PC-9 (cell line): ENCODE results near the gene CFAP107. TPM values are rescaled to one million over a fixed set of nuclear protein-coding genes. Genes with fewer than 3 reads are reported as not detected.

ENCODE experiments used
- BruUV-seq: library from RNA; stranded (reverse); fragments of 400-500 nt; replicated peaks from 2 replicates; lab custom pipeline; 2021; lab: Mats Ljungman, UMichigan
- CTCF ChIA-PET: fragments of 300-600 bp; sonication (Branson Sonifier 250); formaldehyde crosslinking; loops from one replicate; lab custom pipeline; 2022; ENCODE audit warnings: antibody characterized with exemption; lab: Charles Lee
- POLR2A ChIA-PET: fragments of 300-600 bp; sonication (Branson Sonifier 250); formaldehyde crosslinking; loops from one replicate; lab custom pipeline; 2022; ENCODE audit warnings: antibody characterized with exemption; ENCODE audit not compliant: unreplicated experiment; lab: Charles Lee
- DNase-seq, 2 experiments: peaks; one replicate each; pipeline versions ENCODE4 v3.0.0 to v3.0.0-alpha.2; 2015 to 2022; ENCODE audit warnings: mixed read lengths in 1 of 2
- H2AFZ ChIP-seq: fragments of 200-600 bp; sonication (generic); 2 replicates; pipeline ENCODE4 v1.8.1; 2017; ENCODE audit warnings: antibody characterized with exemption
- H3F3A ChIP-seq: fragments of 200-600 bp; sonication (generic); 2 replicates; pipeline ENCODE4 v1.8.1; 2017; ENCODE audit warnings: antibody characterized with exemption, mild to moderate bottlenecking, low read depth; ENCODE audit not compliant: insufficient read depth
- H3K27ac ChIP-seq: fragments of 200-600 bp; sonication (generic); 2 replicates; pipeline ENCODE4 v1.6.1; 2016; ENCODE audit warnings: mixed run types
- H3K27me3 ChIP-seq: fragments of 200-600 bp; sonication (generic); 2 replicates; pipeline ENCODE4 v1.6.1; 2016; ENCODE audit warnings: low read depth, mixed run types; ENCODE audit not compliant: insufficient read depth
- H3K36me3 ChIP-seq: fragments of 200-600 bp; sonication (generic); 2 replicates; pipeline ENCODE4 v1.6.1; 2016; ENCODE audit warnings: low read depth, mixed run types
- H3K4me1 ChIP-seq: fragments of 200-600 bp; sonication (generic); replicated peaks from 2 replicates; pipeline ENCODE4 v1.6.1; 2016; ENCODE audit warnings: mixed run types; ENCODE audit not compliant: insufficient read depth
- H3K4me2 ChIP-seq: fragments of 200-600 bp; sonication (generic); 2 replicates; pipeline ENCODE4 v1.6.1; 2017; ENCODE audit warnings: mixed run types
- H3K4me3 ChIP-seq: fragments of 200-600 bp; sonication (generic); 2 replicates; pipeline ENCODE4 v1.6.1; 2016; ENCODE audit warnings: mixed run types
- H3K79me2 ChIP-seq: fragments of 200-600 bp; sonication (generic); 2 replicates; pipeline ENCODE4 v1.6.1; 2017; ENCODE audit warnings: low read depth, mixed run types
- H3K9me2 ChIP-seq: fragments of 200-600 bp; sonication (generic); 2 replicates; pipeline ENCODE4 v1.8.1; 2017; ENCODE audit warnings: mild to moderate bottlenecking; ENCODE audit not compliant: insufficient read depth
- H3K9me3 ChIP-seq: fragments of 200-600 bp; sonication (generic); 2 replicates; pipeline ENCODE4 v1.8.1; 2016; ENCODE audit warnings: low read depth; ENCODE audit not compliant: insufficient read depth
- H4K20me1 ChIP-seq: fragments of 200-600 bp; sonication (generic); 2 replicates; pipeline ENCODE4 v1.8.1; 2017; ENCODE audit not compliant: insufficient read depth
- CTCF ChIP-seq: fragments of 200-600 bp; sonication (generic); conservative IDR thresholded peaks from 2 replicates; pipeline ENCODE4 v1.6.1; 2017; ENCODE audit warnings: mixed run types, antibody characterized with exemption, mild to moderate bottlenecking, moderate library complexity
- EZH2 ChIP-seq: fragments of 200-600 bp; sonication (generic); IDR thresholded peaks from 2 replicates; pipeline ENCODE4 v1.8.0; 2017; ENCODE audit warnings: antibody characterized with exemption, low read depth
- intact Hi-C: fragments of 100-400 bp; cut with micrococcal nuclease; formaldehyde crosslinking; loops from one replicate; pipeline ENCODE4 v1.10.0; 2022; ENCODE audit not compliant: unreplicated experiment
- total RNA-seq: library from RNA; stranded (reverse); gene quantifications from 2 replicates; pipeline ENCODE4 v1.2.3, GENCODE V29; 2021

CFAP107 gene
- total RNA-seq, 1 experiment from 2014 or later, result not detected

- BruUV-seq, result no TSS peak
- Histone ChIP-seq H4K20me1 (no peaks in the 10 kb centered on the region), H3K36me3 (no peaks in the 10 kb centered on the region), H3K27ac (no peak overlapping the region), H3K9me3 (no peaks in the 10 kb centered on the region), H3K9me2 (no peaks in the 10 kb centered on the region), H3K79me2 (no peaks in the 10 kb centered on the region), H3F3A (no peaks in the 10 kb centered on the region), H3K4me1 (no peaks in the 10 kb centered on the region), H3K4me2 (no peak overlapping the region), H3K4me3 (no peak overlapping the region), H2AFZ (no peak overlapping the region), H3K27me3 (peaks cover 9% of the 10 kb centered on the region; the same call in 1 of the 2 replicates)
- TF ChIP-seq EZH2 (no peak), CTCF (no peak)
- DNase-seq, result no peak
- intact Hi-C loops, result no loop called here
- ChIA-PET CTCF (no interaction called here), POLR2A (no interaction called here)
Measured at GRCh38 chr1:12734651-12735050, 11.3 kb upstream of the CFAP107 start.

GRCh38 chr1:12738934-12739333, 7.1 kb upstream of the CFAP107 start:
- H3K9me3 ChIP-seq, result no peaks in the 10 kb centered on the region
- no TSS peak for BruUV-seq
- peaks cover 9% of the 10 kb centered on the region; the same call in 1 of the 2 replicates for H3K27me3 ChIP-seq
- no peaks in the 10 kb centered on the region for H3K79me2 ChIP-seq
- no peak overlapping the region for H3K27ac ChIP-seq
- DNase-seq, result no peak
- CTCF ChIA-PET, result no interaction called here
- no peaks in the 10 kb centered on the region for H3F3A ChIP-seq
- POLR2A ChIA-PET, result no interaction called here
- TF ChIP-seq CTCF, result no peak
- no peak for TF ChIP-seq EZH2
- no peak overlapping the region for H3K4me3 ChIP-seq
- intact Hi-C loops, result no loop called here
- no peaks in the 10 kb centered on the region for H3K9me2 ChIP-seq
- H3K4me1 ChIP-seq, result no peaks in the 10 kb centered on the region
- no peaks in the 10 kb centered on the region for H3K36me3 ChIP-seq
- no peak overlapping the region for H2AFZ ChIP-seq
- H4K20me1 ChIP-seq, result no peaks in the 10 kb centered on the region
- no peak overlapping the region for H3K4me2 ChIP-seq

- Histone ChIP-seq H3K27me3 (peaks cover 9% of the 10 kb centered on the region; the same call in 1 of the 2 replicates), H3K4me1 (no peaks in the 10 kb centered on the region), H3K36me3 (no peaks in the 10 kb centered on the region), H3F3A (no peaks in the 10 kb centered on the region), H3K79me2 (no peaks in the 10 kb centered on the region), H3K9me2 (no peaks in the 10 kb centered on the region), H2AFZ (no peak overlapping the region), H3K9me3 (no peaks in the 10 kb centered on the region), H3K27ac (no peak overlapping the region), H3K4me2 (no peak overlapping the region), H3K4me3 (no peak overlapping the region), H4K20me1 (no peaks in the 10 kb centered on the region)
- no peak for TF ChIP-seq CTCF
- TF ChIP-seq EZH2, result no peak
- ChIA-PET CTCF (no interaction called here), POLR2A (no interaction called here)
- no TSS peak for BruUV-seq
- intact Hi-C loops, result no loop called here
- DNase-seq, result no peak
Measured at GRCh38 chr1:12739613-12740012, 6.4 kb upstream of the CFAP107 start.
